Activated CD4-positive, CD25-positive, alpha-beta regulatory T cell (primary cell): ENCODE data around the gene MYF5.

Source experiments
- DNase-seq, 4 experiments: peaks; one replicate each; lab custom pipeline; 2025; lab: John Stamatoyannopoulos, UW

Gene MYF5

DNA sequence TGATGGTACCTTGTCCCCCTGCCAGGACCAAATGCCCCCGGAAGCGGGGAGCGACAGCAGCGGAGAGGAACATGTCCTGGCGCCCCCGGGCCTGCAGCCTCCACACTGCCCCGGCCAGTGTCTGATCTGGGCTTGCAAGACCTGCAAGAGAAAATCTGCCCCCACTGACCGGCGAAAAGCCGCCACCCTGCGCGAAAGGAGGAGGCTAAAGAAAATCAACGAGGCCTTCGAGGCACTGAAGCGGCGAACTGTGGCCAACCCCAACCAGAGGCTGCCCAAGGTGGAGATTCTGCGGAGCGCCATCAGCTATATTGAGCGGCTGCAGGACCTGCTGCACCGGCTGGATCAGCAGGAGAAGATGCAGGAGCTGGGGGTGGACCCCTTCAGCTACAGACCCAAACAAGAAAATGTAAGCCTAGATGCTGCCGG, 8.9 kb upstream of the MYF5 start:
- no peak for DNase-seq

DNA sequence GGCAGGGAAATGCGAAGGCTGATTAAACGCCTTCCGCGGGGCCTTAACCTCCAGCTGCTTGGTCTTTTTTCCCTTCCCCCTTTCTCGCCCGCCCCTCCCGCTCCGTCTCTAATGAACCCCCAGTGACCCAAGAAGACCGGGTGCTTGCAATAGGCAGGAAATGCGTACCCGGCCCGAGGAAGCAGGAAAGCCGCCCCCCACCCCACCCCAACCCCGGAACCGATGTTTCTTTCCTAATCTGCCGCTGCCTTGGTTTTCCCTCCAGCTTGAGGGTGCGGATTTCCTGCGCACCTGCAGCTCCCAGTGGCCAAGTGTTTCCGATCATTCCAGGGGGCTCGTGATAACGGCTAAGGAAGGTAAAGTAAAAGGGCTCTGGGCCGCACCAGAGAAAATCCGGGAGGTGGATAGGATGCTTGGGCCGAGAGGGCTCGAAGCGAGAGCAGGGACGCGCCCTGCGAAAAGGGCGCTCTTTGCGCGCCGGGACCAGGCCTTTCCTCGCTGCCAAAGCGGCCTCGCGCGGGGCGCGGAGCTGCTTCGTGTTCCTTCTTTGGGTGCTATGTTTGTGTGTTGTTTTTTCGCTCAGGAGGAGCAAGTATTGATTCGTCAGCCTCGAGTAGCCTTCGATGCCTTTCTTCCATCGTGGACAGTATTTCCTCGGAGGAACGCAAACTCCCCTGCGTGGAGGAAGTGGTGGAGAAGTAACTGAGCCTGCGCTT, 8.3 kb upstream of the MYF5 start:
- no peak for DNase-seq

DNA sequence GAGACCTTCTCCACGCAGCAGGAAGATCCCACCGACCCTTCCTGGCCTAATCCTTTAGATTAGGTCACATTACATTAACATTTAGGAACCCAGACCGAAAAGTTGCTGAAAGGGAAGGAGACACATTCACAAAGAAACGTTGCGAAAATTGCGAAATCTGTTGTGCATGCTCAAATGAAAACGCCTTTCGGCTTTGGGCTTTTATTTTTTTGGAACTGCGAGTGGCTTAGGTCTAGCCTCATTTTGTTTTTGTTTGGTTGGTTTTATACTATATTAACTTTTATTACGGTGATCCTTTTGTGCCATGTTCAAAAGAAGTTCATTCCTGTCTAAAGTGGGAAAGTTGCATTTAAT, 7.8 kb upstream of the MYF5 start:
- no peak for DNase-seq

DNA sequence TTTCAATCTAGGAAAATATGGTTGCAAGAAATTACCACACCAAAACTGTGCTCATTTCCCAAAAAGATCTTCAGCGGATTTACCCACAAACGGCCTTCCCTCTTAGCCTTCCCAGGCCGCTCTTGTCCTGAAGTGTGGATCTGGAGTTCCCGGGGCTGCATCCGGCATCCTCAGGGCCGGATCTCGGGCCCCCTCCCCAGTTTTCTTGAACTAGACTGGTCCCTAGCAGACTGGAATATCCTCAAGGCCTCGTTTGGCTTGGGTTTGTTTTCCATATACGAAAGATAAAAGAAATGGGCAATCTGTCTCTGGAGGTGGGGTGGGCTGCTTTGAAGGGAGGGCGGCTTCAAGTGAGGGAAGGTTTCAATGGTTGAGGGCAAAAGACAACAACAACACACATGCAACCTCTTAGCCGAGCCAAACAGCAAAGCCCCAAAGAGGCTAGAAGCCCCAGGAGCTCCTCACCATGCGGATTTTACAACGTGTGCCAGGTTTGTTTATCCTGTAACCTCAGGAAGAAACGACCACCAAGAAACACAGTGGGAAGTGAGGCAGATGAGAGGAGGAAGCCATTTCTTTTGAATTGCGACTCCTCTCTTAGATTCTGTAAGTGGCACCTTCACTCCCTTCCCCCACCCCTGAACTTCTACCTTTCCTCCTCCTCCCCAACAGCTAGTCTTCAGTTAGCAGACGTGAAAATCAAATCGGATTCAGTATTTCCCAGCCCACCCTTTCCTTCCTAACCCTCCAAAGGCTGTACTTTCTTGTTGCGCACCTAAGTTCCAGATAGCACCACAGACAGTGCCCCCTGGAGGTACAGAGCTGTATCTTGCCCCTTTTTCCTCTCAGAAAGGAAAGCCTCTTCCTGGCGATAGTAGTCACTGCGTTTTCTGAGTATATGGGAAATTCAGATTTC, 6.6 kb upstream of the MYF5 start:
- DNase-seq: no peak

DNA sequence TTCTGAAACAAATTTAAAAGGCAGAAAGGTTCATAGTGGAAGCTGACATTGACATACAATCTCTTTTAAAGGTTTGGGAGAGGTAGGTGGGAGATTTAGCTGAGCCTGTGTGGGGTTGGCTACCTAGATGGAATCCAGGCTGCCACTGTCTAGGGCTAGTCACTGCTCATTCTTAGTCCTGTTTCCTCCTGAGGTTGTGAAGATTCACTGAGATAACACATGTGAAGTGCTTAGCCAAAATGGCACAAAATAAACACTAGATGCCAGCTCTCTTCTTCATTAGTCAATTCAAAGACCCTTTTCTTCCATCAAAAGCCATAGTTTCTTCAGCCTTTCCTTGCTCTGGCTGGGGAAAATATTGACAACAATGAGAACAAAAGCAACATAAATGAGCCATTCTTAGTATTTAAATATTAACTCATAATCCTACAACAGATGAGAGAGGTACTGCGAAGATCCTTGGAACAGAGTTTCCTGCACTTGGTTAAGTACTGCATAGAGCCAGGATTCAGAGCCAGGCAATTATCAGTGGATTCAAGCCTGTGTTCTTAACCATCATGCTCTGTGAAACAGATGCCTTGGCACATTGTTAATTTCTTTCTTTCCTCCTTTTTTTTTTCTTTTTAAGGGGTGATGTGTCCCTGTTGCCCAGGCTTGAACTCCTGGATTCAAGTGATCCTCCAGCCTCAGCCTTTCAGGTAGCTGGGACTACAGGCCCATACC, 5.8 kb upstream of the MYF5 start:
- DNase-seq: no peak

DNA sequence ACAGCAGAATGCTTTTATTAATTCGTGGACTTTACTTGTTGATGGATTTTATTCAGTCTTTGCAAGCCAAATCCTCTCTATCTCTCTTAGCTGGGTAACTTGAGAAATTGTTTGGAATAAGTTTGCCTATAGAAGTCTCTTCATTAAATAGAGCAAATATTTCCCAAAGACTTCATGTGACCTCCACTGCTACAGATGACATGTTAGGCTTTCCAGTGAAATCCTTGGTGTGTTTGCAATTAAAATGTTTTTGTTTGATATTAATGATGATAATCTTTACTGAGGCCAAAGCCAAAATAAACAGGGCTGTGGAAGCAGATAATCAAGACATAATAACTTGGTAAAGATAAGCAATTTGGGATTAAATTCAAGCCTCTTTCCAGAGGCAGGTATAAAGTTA, 4.8 kb upstream of the MYF5 start:
- no peak for DNase-seq

DNA sequence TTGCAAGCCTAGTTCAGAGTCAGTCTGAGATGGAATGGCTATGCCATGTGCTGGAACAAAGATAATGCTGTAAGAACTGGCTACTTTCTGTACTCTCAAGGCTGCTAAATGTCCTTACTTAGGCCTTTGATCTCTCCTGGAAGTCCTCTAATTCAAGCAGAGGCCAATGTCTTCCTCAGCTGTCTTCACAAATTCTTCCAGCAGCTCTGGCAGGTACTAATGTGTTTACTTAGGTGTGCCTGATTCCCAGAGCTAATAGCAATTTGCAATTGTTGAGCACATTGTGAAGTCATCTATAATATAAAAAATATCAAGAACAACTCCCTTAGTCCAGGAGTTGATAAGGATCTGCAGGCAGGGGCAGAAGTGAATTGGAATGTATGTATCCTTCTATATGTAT, 3.8 kb upstream of the MYF5 start:
- DNase-seq: no peak

DNA sequence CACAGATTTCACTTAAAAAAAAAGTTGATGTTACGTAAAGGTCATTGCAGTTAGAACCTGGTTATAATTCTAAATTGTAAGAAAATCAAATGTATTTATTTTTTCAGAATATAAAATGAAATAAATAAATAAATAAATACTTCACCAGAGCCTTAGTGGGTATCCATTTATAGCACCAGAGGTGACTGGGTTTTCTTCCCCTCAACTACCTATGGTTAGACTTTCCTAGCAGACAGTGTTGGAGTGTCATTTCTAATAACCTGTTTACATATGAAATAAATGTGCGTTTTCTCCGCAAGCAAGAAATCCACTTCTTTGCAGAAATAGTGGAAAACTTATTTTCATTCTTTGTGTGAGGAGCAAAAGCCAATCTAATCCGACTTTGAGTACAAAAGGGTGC, 3.3 kb upstream of the MYF5 start:
- no peak for DNase-seq

DNA sequence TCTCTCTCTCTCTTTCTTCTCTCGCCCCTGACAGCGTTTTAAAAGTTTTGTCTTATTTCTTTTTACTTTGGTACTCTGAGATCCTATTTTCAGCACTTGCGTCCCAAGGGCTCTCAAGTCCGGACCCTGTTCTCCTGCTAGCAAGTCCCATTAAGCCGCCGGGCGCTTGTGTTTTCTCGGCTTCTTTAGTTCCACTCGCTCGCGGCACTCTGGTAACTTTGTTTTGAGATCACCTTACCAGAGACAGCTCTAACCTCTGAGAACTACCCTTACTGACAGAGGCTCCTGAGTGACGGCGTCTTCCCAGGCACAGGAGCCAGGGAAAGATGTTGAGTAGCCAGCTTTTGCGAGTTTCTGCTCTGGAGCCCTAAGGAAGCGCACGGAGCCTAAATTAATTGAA, 2.7 kb upstream of the MYF5 start:
- DNase-seq: no peak

DNA sequence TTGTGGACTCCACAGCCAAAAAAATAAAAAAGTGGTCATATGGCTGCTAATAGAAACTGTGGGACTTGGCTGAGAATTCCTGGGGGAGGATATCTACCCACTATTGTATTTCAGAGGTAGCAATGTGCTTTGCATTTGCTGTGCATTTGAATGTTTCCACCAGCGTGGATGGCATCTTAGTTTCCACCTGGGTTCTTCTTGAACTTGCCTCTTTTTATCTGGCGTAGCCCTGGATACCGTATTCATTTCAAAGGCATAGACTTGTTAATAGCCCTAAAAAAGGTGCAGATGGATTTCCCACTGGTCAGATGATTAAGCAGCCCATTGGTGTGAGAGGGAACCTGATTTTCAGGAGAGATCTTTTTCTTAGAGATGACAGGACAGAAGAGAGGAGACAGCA, 1.9 kb upstream of the MYF5 start:
- DNase-seq: no peak

DNA sequence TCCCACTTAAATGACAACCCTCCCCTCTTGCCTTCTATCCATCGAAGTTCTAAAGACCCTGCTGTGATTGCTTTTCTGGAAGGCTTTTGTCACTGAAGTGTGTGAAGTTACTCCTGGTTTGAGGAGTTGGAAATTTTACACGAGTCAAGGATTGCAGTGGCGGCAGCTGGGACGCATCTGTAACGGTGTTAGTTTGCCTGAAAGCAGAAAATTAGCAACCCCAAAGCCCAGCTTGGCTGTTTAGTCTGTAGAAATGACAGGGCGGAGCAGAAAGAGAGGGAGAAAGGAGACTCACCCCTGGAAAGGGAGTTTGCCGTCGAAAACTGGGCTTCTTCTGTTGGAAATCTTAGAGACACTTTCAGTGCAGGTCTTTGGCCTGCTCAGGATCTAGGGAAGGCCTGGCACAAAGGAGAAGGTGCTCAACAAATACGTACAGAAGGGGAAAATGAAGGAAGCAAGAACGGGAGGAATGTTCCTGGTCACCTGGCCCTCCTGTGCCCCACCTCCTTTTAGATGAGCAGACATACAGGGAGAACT, 931 bp upstream of the MYF5 start:
- DNase-seq: no peak

DNA sequence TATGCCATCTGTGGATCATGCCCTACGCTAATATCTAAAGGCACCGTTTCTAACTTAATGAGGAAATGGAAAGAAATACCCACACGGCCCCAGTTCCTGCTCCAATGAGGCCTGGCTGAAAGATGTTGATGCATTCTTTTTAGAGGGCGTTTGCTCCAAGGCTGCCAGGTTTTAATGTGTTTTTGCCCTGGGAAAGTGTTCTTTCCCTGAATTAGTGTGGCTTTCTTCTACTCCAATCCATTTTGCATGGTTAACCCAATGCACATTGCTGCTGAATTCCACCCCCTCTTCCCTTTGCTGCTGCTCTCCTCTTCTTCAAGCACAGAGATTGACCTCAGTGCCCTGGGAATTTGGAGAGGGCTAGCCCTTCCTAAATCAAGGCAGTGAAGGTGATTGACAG, 1.1 kb downstream of the MYF5 start:
- no peak for DNase-seq

DNA sequence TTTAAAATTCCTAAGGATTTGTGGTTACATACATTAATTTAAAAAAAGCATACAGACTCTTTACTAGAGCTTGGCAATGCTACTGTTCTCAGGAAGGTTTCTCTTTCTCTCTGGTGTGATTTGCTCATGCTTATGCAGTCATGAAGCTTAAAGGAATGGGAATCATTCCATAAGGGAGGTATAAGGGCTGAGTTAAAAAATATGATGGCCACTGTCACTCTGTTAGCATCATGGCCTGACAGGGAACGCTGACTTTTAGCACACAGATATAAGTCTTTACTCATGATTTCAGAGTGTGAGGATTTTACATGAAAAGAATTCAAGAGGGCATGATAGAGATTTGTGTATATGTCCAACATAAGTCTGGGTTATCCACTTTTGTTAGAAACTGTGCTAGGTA, 3.8 kb downstream of the MYF5 start:
- DNase-seq: no peak

DNA sequence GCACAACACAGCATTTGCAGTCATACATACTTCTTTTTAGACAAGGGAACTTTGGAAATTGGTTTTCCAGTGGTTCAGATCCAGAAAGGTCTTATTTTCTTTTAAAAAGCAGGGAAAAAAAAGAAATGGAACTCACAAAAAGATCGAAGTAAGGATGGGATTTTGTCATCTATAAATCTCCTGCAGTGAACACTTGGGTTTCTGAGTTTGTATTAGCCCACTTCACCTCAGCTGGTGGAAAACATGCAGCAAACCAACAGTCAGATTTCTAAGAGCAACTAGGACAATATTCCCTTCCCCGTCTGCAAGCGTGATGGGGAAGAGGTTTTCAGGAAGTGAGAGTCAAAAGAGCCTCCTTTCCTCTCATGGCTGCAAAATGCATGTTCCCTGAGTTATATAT, 4.6 kb downstream of the MYF5 start:
- DNase-seq: no peak

DNA sequence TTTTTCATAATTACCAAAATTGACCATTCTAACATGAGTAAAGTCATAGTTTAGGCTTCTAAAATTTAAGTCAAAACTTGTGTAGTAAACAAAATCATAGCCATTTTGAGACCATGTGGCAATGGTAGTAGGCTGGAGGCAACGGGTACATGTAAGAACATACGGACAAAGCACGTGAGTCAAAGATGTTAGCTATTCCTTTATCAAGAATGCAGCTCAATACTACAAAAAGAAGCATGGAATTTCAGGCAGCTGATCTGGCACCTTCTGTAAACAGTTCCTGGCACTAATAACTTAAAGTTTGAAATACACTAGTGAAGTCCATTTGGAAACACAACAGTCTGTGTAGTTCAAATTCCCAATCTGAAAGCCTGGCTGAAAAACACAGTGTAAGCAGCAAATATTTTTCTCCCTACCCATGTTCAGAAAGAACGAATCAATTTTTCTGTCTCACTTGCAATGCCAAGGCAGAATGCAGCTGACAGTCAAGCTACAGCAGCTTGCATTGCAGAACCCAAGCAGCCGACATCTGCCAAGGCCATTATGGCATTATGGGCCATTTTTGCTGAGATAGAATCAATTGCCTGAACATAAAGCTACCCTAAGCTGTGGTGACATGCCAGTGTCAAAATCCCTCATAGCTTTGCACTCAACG, 29.3 kb downstream of the MYF5 start:
- no peak for DNase-seq

DNA sequence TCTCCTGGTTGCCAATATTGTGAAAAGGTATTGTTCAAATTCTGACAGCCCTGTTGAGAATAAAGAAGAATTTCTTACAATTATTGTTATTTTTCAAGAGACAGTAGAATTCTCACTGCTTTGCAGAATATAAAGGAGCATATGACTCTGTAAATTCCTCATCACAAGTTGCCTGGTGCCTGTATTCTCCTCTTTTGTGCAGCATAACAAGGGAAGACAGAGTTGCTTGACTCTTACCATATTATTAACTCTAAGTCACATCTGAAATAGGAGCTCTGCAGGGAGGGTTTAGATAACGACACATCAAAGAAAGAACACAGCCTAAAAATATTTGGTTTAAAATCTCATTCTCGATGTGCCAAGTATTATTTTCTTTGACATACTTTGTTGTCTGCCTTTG, 31.1 kb downstream of the MYF5 start:
- no peak for DNase-seq

DNA sequence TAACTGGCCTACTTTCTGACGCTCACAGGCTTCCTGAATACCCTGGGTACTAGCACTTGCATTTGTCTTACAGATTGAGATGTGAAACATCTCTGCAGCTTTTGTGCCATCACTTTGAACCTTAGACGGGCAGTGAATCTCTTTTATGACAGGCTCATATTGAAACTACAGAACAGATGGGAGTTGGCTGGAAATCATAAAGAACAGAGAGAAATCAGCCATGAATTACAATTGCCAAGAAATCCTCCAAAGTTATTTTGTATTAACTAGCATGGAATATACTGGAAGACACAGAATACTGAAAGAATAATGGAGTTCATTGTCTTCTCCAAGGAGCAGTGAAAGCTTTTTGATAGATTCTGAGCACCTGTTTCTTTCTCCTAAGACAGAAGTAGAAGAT, 32.7 kb downstream of the MYF5 start:
- no peak for DNase-seq

DNA sequence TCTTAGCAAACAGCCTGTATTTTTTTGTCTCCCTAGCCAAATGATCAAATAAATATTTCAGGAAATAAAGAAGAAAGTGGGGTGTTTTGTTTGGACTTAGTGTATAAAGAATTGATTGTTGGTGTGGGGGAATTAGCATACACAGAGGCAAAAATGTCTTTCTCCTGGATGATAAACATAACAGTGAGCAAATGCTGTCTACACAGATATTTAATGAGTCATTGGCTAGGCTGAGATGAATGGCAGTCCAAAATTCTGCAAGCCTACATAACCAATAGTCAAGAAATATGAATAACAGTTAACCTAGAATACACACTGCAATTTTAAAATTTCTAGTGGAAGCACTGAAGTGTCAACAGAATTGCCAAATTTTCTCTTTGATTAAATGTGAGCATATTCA, 35.8 kb downstream of the MYF5 start:
- no peak for DNase-seq

DNA sequence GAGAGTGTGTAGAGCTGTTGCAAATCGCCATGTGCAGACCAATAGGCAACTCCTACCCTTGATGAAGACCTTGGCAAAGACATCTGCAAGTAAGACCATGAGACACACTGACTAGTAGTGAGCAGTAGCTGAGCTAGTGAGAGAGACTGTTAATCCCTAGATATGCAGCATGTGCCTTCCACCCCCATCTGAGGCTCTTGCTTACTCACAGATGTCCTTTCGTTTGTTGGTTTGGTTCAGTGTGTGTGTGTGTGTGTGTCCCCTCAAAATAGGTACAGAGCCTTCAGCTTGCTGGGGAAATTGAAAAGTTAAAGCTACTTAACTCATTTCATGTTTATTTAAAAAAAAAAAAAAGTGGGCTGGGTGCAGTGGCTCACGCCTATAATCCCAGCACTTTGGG, 37.6 kb downstream of the MYF5 start:
- DNase-seq: no peak

DNA sequence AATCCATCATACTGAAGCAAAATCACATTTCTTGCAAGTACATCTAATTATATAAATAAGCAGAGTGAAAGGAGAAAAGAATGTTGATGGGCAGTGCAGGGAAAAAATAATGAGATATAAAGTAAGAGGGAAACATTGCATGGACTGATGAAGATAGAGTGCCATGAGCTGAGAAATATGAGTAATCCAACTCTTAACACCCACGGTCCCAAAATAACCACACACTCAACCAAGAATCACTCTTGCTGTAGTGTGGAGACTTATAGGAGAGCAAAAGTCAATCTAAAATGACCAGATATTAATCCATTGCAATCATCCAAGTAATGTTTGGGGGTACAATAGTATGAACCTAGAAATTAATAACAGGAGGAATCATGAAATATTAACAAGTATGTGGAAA, 40.2 kb downstream of the MYF5 start:
- DNase-seq: no peak

DNA sequence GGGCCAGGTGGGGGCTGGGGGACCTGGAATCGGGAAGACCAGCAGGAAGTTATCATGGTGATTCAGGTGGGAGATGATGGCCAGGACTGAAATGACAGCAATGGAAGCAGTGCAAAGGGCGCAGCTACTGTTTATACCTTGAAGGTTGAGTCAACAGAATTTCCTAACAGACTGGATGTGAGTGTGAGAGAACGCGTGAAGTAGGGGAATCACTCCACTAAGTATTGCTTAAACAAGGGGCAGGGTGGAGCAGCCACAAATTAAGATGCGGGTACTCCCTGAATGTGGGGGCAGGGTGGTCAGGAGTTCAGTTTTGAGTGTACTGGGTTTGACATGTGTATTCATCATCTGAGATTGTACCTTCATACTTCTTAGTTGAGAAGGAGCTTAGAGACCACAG, 45.1 kb downstream of the MYF5 start:
- DNase-seq: no peak

DNA sequence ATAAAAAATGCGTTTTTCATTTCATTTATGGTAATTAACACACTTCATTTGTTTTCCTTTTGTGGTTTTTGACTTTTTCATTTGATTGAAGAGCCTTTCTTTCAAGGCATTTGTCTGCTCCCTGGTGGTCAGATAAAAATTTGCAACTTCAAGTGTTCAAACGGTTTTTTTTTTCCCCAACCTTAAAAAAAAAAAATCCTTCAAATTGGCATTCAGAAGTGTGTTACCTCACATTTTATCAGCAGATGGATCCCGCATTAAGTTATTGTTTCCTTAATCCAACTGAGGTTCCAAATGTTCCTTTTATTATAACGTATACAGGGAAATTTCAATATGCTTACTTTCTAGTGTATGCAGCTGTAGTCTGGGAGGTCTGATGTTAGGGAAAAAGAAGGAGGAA, 47.2 kb downstream of the MYF5 start:
- DNase-seq: no peak
